GM12874 (cell line): ENCODE results near the gene EGFL7.

Experiments used
- TF ChIP-seq, protein P1 (sequence below): IDR thresholded peaks from 2 replicates; pipeline ENCODE4 v1.5.1; 2011; ENCODE audit warnings: low read depth, mild to moderate bottlenecking, control low read depth, low read length, moderate library complexity; ENCODE audit not compliant: insufficient read depth

Gene EGFL7

DNA sequence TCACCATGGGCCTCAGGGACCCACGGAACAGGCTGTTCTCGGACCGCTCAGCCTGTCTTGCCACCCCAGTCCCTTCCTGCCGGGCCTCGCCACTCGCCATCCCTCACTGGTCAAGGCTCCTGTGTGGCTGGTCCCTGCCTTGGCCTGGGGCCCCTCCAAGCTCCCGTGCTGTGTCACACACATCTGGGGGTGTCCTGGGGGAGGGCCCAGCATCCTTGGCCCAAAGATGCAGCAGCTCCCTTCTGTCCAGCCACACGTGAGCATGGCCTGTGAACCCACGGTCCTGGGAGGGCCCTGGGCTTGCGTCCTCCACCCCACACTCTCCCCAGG is 425 bp upstream of the EGFL7 start:
- TF ChIP-seq, protein P1, sequence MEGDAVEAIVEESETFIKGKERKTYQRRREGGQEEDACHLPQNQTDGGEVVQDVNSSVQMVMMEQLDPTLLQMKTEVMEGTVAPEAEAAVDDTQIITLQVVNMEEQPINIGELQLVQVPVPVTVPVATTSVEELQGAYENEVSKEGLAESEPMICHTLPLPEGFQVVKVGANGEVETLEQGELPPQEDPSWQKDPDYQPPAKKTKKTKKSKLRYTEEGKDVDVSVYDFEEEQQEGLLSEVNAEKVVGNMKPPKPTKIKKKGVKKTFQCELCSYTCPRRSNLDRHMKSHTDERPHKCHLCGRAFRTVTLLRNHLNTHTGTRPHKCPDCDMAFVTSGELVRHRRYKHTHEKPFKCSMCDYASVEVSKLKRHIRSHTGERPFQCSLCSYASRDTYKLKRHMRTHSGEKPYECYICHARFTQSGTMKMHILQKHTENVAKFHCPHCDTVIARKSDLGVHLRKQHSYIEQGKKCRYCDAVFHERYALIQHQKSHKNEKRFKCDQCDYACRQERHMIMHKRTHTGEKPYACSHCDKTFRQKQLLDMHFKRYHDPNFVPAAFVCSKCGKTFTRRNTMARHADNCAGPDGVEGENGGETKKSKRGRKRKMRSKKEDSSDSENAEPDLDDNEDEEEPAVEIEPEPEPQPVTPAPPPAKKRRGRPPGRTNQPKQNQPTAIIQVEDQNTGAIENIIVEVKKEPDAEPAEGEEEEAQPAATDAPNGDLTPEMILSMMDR = no peak

DNA sequence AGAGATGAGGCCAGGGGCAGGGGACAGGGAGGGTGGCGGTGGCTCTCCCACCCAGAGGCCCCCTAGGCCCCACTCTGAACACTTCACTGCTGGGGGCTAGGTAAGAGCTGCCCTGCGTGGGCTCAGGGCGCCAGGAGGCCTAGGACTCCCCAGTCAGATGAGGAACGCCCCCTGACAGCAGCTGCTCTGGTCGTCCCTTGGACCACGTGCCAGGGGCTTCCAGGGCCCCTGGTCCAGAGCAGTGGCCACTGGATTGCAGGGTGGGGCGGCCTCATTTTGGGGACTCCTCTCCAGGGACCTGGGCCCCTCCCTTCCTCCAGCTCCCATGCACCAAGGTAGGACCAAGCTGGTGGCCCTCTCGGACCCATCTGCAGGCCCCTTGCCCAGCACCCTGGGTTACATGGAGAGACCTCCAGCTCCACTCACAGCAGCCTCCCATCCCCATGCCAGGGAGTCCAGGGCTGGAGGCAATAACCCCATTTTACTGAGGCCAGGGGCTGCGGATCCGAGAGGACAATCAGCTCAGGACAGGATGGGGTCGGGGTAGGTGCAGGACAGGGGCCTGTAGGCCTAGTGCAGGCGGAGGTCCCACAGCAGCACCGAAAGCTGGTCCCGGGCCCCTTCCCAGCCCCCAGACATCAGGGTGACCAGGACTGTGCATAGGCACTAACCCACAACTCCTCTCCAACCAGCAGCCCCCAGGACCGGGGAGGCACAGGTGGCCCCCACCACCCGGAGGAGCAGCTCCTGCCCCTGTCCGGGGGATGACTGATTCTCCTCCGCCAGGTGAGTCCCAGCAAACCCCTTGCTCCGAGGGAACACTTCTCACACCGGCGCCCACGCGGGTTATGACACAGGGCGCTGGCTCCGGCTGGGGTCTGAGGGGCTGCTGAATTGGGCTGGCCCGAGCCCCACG is 1.5 kb downstream of the EGFL7 start:
- TF ChIP-seq, protein P1 = no peak

DNA sequence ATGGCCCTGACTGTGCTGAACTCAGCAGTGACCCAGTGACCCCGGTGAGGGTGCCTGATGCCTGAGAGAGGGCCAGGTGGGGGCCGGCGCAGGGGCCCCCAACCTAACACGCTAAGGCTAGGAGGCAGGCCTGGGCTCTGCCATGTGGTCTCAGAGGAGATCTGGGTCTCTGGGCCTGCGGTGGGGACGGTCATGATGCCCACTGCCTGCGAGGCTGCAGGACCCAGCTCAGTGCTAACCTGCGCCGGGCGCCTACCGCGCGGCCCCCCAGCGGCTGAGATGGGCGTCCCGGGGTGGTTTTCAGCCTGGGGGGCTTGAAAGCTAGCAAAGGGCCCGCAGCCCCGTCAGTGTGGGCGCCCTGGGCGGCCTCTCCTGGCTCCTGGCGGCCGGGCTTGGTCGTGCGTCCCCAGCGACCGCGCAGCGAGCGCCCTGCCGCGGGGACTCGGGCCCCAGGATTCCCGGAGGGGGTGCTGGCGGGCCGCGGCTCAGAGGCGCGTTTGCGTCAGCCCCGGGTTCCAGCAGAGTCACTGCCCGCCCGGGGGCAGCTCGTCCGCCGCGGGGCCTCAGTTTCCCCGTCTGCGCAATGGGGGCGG is 2.5 kb downstream of the EGFL7 start:
- TF ChIP-seq, protein P1 = 0 out of 2 replicates have a peak, but pooled peaks have one; percentile 22

DNA sequence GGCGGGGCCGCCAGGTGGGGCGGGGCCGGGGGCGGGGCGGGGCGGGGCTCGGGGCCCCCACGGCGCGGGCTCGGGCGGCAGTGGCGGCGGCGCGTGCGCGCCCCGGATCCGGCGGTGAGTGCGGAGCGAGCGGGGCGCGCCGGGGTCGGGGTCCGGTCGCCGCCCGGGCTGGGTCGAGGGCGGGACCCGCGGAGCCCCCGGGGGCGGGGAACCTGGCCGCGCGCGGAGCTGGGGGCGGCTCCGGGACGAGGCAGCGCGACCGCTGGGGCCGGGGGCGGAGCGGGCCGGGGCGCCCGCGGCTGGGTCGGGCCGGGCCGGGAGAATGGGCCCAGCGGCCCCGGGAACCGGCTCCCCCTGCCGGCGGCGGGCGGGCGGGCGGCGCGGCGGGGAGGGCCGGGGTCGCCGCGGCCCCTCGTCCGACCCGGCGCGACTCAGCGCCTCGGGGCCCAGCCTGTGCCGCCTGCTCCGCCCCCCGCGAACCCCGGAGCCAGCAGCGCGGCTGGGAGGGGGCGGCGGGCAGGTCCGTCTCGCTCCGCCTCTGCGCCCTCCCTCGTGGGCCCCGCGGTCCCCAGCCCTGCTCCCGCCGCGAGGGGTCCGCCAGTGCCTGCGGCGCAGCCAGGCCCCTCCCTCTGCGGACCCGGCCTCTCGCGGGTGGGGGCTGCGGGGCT is 3.1 kb downstream of the EGFL7 start:
- TF ChIP-seq, protein P1 = no peak

DNA sequence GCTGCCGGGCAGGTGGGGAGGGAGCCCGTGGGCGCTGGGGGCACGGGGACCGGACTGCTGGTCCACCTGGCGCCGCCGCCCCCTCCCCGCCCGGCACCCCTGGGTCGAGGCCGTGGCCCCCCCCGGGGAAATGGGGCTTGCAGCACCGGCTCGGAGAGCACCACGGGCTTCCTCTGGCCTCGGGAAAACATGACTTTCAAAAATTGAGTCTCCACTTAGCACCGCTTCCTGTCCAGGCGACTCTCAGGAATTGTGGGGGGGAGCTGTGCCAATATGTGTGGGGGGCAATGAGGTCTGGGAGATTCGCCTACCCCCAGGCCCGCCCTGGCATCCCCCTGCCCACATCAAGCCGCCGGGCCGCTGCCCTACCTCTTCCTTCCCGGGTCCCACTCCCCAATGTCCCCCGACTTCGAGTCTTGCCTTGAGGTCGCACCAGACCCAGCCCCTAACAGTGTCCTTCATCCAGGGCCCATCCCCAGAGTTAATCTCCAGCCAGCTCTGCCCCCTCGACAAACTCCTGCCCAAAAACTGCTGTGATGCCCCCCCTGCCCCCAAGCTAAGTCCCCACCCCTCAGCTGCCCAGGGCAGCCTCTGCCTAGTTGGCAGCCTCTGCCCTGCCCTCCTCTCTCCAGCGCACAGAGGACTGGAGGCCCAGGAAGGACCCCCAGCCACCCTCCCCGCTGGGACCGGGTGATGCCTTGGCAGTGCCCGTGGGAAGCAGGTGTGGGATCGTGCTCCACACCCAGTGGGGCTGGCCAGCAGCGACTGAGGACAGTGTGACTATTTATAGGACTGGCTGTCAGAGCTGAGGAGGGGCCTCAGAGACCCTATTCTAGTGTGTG is 3.9 kb downstream of the EGFL7 start:
- TF ChIP-seq, protein P1 = no peak

DNA sequence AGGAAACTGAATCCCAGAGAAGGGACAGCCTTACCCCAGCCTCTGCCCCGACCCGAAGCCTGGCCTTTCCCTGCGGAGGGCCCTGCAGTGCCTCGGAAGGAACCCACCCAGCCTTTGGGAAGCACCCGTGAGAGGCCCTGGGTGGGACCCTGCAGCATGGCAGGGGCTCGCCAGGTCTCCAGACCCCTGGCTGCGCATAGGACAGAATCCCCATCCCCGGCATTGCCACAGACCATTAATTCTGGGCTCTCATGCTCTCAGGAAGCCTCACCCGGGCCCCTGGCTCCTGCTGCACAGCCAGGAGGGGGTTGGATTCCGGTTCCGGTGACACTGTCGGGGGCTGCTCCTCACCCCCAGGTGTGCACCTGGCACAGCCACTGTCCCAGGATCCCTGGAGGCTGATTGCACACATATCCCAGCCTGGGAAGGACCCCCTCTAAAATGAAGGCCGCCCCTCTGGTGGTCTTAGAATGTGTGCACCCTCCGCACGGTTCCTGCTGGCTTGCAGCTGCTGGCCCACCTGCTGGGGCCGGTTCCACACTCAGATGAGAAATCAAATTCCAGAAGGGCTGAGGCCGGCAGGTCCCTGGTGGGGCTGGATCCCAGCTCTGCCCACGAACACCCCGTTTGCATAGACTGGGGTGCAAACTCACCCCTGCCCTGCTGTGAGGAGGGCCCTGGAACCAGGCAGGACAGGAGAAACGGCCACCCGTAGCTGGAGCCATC is 4.7 kb downstream of the EGFL7 start:
- TF ChIP-seq, protein P1 = no peak
